Left ventricle myocardium inferior (tissue), 1 donor: ENCODE data around the gene ORAI2. TPM values are rescaled to one million over a fixed set of nuclear protein-coding genes. Genes with fewer than 3 reads are reported as not detected.
"Not testable (repeated sequence)": the region's sequence is repeated elsewhere in the genome, so short reads cannot be mapped to it uniquely, and the experiment has no call there.

Experiments used
- DNase-seq: peaks from one replicate; pipeline ENCODE4 v3.0.0-alpha.2; 2020
- H3K27ac ChIP-seq: fragments of 200-600 bp; replicated peaks from 2 replicates; pipeline ENCODE4 v1.8.0; 2021
- H3K27me3 ChIP-seq: fragments of 200-600 bp; 2 replicates; pipeline ENCODE4 v1.8.0; 2021; ENCODE audit warnings: low read depth
- H3K36me3 ChIP-seq: fragments of 200-600 bp; 2 replicates; pipeline ENCODE4 v1.8.0; 2021
- H3K4me1 ChIP-seq: fragments of 200-600 bp; 2 replicates; pipeline ENCODE4 v1.8.0; 2021
- H3K4me3 ChIP-seq: fragments of 200-600 bp; 2 replicates; pipeline ENCODE4 v1.8.0; 2021; ENCODE audit warnings: mild to moderate bottlenecking, moderate library complexity
- H3K9me3 ChIP-seq: fragments of 200-600 bp; replicated peaks from 2 replicates; pipeline ENCODE4 v1.8.0; 2021
- CTCF ChIP-seq: fragments of 200-600 bp; IDR thresholded peaks from 2 replicates; pipeline ENCODE4 v1.8.0; 2021; ENCODE audit warnings: antibody characterized with exemption, mild to moderate bottlenecking, borderline replicate concordance
- intact Hi-C: fragments of 100-400 bp; cut with micrococcal nuclease; formaldehyde crosslinking; loops from one replicate; pipeline ENCODE4 v1.11.0; 2022
- total RNA-seq: library from RNA; stranded (reverse); fragmentation: NEBNext Ultra II Directional; extraction: Animal tissue kit (Norgen Biotek cat#: 25700); gene quantifications from one replicate; pipeline ENCODE4 v1.2.1, GENCODE V29; 2021
- donor health status: DM: no; HTN: yes; CAD: no; lungs with severe emphysema.

ORAI2 gene
- total RNA-seq, 1 donor from 2014 or later = 2.6 TPM

GRCh38 chr7:102453319-102453718, 19.9 kb downstream of the ORAI2 start:
- no peak for TF ChIP-seq CTCF
- no peak for DNase-seq
- peaks cover 4% of the 10 kb centered on the region for H3K4me1 ChIP-seq
- no peaks in the 10 kb centered on the region for H3K9me3 ChIP-seq
- peaks cover 31% of the 10 kb centered on the region for H3K36me3 ChIP-seq
- intact Hi-C loops = no loop called here
- H3K27ac ChIP-seq = no peak overlapping the region
- H3K4me3 ChIP-seq = no peak overlapping the region
- no peaks in the 10 kb centered on the region for H3K27me3 ChIP-seq

DNA sequence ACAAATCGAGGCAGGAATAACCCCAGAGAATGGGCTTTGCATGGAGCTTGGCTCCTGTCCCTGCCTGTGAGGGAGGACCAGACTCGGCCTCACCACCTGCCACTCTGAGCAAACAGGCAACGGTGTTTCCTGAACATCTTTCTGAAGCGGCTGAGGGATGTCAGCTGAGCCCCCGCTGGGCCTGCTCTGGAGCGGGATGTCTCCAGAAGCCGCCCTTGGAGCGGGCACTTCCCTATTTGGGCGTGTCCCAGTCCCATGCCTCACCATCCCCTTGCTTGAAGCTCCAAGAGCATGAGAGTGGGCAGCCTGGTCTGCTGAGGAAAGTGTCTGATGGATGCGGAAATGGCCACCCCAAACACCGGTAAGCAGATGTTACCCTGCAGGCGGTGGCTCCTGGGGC, 21.1 kb downstream of the ORAI2 start:
- TF ChIP-seq CTCF = no peak
- no peak for DNase-seq
- Histone ChIP-seq H3K4me3 (no peak overlapping the region), H3K36me3 (peaks cover 42% of the 10 kb centered on the region), H3K9me3 (no peaks in the 10 kb centered on the region), H3K27me3 (no peaks in the 10 kb centered on the region), H3K4me1 (peaks cover 4% of the 10 kb centered on the region), H3K27ac (no peak overlapping the region)
- intact Hi-C loops = no loop called here

GRCh38 chr7:102454932-102455331, 21.6 kb downstream of the ORAI2 start:
- H3K4me1 ChIP-seq, intact Hi-C loops, H3K9me3 ChIP-seq, H3K4me3 ChIP-seq, H3K27me3 ChIP-seq, DNase-seq, H3K27ac ChIP-seq: not testable (repeated sequence)
- H3K36me3 ChIP-seq = peaks cover 44% of the 10 kb centered on the region

DNA sequence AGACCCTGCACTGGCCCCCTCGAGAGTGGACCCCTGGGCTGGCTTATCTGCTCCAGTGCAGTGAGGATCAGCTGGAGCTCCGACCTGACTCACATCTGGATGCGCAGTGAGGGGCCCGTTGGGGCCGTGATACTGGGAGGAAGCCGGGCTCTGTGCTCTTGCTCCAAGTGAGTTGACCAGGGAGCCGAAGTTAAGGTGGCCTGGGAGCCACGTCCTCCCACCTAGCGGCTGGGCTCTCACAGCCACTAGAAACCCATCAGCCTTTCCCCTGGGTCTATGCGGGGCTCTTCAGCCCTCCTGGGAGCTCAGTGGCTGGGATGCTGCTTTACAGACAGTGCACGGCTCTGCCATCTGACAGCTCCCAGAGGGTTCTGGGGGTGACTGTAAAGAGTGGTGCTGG, 22.2 kb downstream of the ORAI2 start:
- DNase-seq = no peak
- Histone ChIP-seq H3K4me1 (peaks cover 4% of the 10 kb centered on the region), H3K4me3 (no peak overlapping the region), H3K36me3 (peaks cover 44% of the 10 kb centered on the region), H3K27ac (no peak overlapping the region), H3K27me3 (no peaks in the 10 kb centered on the region), H3K9me3 (no peaks in the 10 kb centered on the region)
- intact Hi-C loops = no loop called here
- no peak for TF ChIP-seq CTCF

DNA sequence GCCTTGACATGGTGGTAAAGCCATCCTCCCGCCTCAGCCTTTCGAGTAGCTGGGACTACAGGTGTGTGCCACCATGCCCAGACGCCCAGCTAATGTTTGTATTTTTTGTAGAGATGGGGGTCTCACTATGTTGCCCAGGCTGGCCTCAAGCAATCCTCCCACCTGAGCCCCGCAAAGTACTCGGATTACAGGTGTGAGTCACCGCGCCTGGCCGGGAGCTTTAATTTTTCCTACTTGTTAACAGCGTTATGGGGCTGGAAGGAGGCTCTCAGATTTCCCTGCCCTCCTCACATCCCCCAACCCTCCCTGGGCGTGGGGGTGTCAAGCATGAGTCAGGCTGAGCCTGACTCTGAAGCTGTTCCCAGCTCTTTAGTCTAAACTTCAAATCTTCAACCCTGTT, 23.0 kb downstream of the ORAI2 start:
- intact Hi-C loops = no loop called here
- no peaks in the 10 kb centered on the region for H3K27me3 ChIP-seq
- H3K36me3 ChIP-seq = peaks cover 44% of the 10 kb centered on the region
- no peak overlapping the region for H3K27ac ChIP-seq
- H3K4me3 ChIP-seq = no peak overlapping the region
- DNase-seq = no peak
- no peaks in the 10 kb centered on the region for H3K9me3 ChIP-seq
- H3K4me1 ChIP-seq = peaks cover 4% of the 10 kb centered on the region
- TF ChIP-seq CTCF = no peak

DNA sequence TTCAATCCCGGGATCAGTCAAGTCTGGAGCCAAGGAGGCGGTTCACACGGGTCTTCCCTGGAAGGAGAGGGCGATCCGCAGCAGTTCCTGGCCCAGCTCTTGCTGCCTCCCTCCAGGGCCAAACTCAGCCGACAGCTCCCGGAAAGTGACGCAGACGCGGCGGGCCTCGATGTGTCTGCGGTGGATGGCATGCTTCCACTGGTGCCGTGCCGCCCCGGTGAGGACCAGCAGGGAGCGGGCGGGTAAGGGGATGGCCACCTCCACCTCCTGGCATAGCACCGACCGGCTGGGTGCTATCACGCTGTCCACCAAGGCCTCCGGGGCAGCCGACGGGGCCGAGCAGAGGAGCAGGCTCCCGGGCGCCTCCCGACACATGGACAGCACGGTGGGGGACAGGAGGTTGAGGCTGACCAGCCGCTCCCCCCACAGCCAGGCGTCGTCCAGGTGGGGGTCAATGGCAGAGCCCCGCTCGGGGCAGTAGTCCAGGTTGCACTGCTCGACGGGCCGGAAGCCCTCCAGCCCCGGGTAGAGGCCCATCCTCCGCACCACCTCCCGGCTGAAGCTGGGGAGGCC, 24.1 kb downstream of the ORAI2 start:
- intact Hi-C loops = no loop called here
- TF ChIP-seq CTCF = no peak
- Histone ChIP-seq H3K9me3 (no peaks in the 10 kb centered on the region), H3K27ac (no peak overlapping the region), H3K27me3 (no peaks in the 10 kb centered on the region), H3K4me3 (no peak overlapping the region), H3K36me3 (peaks cover 44% of the 10 kb centered on the region), H3K4me1 (peaks cover 4% of the 10 kb centered on the region)
- no peak for DNase-seq
